Measurements from ENCODE around the gene ZNF423.

ZNF423 gene

DNA sequence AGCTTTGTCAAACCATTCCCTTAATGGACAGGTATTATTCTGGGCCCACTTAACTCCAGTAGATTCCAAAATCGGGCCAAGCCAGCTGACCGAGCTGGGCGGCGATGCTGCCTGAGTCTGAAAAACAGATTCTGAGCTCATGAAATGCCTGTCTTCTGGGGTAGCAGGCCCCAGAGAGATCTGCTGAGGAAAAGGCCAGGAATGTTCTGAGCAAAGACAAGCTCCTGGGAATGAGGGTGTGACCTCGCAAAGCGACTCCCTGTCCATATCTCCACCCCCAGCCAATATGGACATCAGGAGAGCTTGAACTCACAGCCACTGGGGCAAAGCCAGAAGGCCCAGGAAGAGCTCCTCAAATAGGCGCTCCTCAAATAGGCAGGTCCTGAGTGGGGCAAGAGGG is 23.7 kb downstream of the ZNF423 start:
- DNase-seq (ENCODE audit: low read depth) = no peak
- no peak overlapping the region for H3K4me3 ChIP-seq (ENCODE audit: low read depth, low read length)

DNA sequence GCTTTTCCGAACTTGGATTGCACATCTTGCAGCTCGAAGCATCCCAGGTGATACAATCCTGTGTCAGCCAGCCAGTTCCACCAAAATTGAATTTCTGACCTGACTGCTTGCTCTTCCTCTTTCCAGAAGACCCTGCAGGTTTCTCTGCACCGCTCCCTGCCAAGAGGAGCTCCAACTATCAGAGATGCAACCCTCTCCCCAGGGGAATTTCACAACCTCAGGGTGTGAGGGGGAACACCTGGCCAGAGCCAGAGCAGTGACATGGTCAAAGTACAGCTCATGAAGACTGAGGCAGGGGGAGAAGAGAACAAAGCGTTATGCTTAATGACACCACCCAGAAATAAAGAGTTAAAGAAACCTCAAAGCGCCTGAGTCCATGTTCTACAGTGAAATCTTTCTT is 25.0 kb downstream of the ZNF423 start:
- DNase-seq (ENCODE audit: low read depth) = no peak
- no peak overlapping the region for H3K4me3 ChIP-seq (ENCODE audit: low read depth, low read length)

DNA sequence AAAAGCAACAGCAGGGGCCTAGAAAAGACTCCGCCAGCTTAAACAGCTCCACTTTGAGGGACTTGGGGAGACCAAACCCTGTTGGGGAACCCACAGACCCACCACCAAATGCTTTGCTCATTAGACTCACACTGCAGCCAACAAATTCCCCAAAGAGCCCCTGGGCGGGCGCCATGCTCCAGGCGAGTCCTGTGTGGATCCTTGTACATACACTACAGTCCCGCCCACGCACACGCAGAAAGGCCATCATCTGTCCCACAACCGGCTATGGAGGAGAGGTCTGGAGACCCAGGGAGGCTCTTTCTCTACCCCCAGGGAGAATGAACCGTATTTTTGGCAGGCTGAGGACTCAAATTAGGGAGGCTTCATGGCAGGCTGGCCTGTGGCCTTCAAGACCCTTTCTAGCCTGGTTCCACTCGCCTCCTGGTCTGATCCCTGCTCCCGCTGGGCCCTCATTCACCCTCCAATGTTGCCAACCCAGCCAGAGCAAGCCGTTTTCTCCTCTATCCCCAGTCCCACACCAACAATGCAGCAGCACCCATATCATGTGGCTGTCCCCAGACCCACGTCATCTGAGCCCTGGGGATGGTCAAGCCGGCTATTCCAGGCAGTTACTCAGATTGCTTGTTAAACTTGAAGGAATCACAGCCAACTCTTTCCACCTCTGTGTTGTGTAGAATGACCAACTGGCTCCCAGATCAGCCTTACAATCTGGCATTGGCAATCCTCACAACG is 27.2 kb downstream of the ZNF423 start:
- DNase-seq (ENCODE audit: low read depth) = no peak
- H3K4me3 ChIP-seq (ENCODE audit: low read depth, low read length) = no peak overlapping the region

DNA sequence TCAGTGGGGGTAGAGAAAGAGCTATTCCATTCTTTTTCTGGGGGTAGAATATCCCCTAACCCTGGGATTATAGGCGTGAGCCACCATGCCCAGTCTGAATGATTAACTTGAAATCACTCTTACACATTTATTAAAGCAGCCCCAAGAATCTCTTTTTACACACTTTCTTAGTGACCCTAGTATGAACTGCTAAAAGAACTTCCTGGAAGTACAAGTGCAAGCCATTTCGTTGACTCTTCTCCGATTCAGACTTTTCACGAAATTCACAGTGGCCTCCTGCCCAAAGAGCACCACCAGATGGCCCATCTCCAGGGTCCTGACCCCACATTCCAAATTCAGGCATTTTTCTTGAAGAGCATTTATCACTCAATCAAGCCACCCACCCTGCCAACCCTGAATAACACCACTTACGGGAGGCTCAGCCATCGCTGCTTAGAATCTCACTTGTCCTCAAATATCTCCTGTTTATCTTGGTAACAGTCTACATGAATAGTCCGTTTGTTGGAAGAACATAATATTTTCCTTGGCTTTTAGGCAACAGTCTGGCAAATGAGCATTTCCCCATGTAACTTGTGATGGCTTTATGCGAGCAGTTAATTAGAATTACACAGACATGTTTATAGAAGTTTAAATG is 28.0 kb downstream of the ZNF423 start:
- no peak overlapping the region for H3K4me3 ChIP-seq (ENCODE audit: low read depth, low read length)
- no peak for DNase-seq (ENCODE audit: low read depth)

DNA sequence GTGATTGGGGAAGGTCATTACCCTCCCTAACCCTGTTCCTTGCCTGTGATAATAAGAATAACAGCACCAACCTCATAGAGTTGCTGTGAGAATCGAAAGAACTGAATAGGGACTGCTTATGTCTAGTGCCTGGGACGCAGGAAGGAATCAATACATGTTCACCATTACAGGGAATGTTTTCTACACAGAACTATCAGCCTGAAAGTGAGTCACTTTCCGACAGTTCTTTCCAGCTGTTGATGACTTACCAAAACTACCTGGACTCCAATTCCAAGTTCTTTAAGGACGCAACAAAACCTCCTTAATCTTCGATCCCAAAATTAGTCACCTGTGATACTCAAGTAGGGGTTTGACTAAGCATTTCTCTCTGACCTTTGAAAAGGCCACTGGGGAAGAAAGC is 29.4 kb downstream of the ZNF423 start:
- no peak overlapping the region for H3K4me3 ChIP-seq (ENCODE audit: low read depth, low read length)
- no peak for DNase-seq (ENCODE audit: low read depth)

DNA sequence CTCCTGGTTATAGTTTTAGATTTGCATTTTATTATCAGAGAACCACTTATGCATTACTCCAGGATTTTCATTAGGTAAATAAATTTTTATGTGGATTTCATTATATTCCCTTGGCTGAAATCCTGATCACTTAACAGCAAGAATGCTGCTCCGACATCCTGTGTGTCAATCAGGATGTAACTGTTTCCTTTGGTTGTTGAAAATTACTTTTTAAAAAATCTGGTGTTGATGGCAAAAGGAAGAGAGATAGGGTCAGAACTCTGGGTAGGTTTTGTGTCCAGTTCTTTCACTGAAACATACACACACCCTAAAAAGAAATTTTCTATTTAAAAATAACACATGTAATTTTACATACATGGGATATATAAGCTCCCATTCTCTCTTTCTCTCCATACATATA is 30.9 kb downstream of the ZNF423 start:
- no peak for DNase-seq (ENCODE audit: low read depth)

DNA sequence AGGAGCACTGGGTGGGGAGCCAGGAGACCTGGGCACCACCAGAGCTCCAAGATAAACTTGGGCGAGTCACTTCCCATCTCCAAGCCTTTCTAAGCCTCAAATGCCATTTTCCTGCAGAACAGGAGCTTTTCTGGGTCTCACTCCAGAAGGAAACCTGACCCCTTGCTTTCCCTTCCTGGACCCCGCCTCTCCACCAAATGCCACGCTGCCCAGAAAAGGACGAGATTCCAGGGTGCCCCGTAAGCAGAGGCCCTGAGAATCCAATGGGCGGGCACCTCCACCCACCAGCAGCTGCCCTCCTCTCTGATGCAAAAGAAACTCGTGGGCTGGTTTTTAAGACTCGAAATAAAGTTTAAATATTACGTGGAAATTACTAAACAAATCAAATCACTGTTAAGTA is 31.3 kb downstream of the ZNF423 start:
- no peak overlapping the region for H3K4me3 ChIP-seq (ENCODE audit: low read depth, low read length)
- DNase-seq (ENCODE audit: low read depth) = no peak

More for the DNA sequence above, 30.9 kb downstream of the ZNF423 start:
- no peak overlapping the region for H3K4me3 ChIP-seq (ENCODE audit: low read depth, low read length)

DNA sequence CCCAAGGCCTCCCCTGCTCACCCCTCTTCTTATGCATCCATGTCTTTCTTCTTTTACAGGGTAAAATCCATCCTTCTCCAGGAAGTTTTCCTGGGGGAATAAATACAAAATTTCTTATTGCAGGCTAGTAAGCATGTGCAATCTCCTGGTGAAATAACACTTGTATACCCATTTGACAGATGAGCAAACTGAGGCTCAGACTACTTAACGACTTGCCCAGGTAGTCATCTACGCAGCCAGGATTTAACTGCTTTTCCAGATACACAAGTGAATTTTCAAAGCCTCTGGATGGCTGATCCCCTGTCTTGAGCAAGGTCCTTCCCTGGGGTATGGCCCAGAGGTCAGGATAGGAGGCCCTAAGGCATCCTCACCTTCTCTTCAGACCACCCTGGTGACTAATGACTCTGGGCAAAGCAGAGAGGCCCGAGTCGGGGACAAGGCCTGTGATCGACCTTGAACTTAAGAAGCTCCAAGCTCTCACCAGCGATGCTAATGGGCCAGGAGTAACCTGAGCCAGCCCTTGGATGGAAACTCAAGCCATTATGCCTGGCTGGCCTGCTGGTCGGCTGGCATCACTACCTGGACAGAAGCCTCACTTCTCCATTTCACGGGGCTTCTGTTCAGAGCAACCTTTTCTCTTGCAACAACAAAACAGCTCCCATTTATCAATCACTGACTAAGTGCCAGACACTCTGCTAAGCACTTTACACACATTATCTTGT is 33.1 kb downstream of the ZNF423 start:
- DNase-seq (ENCODE audit: low read depth) = no peak
- no peak overlapping the region for H3K4me3 ChIP-seq (ENCODE audit: low read depth, low read length)

DNA sequence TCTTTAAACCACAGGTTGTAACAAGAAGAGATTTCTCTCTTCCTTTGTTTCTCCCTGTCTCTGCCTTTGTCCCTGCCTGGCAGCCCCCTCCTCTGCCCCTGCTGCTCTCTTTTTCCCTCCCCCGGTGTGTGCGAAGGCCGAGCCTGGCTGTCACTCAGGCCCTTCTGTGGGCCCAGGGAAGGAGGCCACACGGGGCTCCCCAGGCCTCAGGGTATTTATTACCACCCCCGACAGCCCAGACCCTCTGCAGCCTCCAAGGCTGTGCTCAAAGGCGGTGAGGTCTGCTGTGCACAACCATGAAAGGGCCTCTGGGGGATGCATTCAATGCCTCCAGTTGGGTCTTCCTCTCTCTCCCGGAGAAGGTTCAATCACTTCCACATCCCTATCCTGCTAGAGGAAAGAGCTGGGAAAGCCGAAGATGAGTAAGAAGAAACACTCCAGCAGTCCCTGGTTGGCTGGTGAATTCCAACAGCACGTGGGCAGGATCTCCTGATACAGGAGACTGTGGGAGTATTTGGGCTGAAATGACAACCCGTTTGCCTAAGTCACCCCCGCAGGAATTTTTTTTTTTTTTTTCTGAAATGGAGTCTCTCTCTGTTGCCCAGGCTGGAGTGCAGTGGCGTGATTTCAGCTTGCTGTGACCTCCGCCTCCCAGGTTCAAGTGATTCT is 34.2 kb downstream of the ZNF423 start:
- H3K4me3 ChIP-seq (ENCODE audit: low read depth, low read length) = no peak overlapping the region
- no peak for DNase-seq (ENCODE audit: low read depth)

DNA sequence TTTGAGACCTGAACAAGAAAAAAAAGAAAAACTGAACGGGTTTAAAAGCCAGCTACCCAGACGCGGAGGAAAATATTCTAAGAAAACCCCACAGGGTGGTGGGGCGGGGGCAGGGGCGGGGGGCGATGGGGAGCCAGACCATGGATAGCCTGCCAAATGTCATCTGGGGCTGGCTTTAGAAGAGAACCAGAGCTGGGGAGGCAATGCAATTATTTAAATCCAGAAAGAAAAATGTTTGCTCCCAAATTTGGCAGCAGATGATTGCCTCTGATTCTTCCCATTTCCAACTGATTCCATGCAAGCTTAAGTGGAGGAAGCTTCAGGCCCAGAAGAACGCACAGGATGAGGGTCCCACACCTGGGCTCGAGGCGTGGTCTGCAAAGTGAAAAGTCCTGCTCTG is 34.8 kb downstream of the ZNF423 start:
- no peak overlapping the region for H3K4me3 ChIP-seq (ENCODE audit: low read depth, low read length)
- DNase-seq (ENCODE audit: low read depth) = no peak

DNA sequence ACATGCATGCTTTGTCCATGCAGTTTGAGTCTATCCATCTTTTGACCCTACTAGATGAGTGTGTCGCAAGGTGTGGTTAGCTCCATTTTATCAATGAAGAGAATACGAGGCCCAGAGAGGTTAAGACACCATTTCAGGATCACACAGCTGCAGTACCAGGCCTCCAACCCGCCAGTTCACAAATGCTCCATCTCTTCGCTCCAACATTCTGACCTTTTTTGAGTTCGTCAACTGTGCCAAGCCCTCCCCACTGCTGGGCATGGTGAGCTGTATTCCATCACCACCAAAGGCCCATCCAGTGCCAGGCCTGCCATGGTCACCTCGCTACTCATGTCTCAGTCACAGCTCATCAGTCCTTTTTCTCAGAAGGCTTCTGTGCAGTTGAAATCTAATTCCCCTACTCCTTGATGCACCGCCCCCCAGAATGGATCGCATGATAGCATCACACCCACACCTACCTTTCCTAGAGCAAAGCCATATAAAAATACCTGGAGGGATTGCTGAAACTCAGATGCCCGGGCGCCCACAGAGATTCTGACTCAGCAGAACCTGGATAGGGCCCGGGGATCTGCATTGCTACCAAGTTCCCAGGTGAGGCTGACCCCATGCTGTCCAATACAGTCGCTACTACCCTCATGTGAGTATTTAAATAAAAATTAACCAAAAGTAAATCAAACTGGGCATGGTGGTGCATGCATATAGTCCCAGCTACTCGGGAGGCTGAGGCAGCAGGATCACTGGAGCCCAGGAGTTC is 38.0 kb downstream of the ZNF423 start:
- no peak for DNase-seq (ENCODE audit: low read depth)
- H3K4me3 ChIP-seq (ENCODE audit: low read depth, low read length) = no peak overlapping the region

DNA sequence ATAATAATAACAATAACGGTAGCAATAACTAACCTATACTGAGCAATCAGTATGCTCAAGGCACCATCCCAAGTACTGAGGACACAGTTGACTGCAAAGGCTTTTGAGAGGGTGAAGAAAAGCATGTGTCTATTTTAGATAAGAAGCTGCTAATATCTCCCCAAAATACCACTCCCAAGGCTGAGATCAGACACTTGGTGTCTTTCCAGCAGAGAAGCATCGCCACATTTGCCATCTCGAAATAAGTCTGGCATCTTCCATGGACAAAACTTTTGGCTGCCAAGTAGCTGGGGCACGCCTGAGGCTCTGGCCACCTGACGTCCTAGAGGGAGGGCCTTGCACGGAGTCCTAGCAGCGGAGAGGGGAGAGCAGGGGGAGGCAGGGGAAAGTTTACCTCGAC is 39.0 kb downstream of the ZNF423 start:
- DNase-seq (ENCODE audit: low read depth) = no peak
- no peak overlapping the region for H3K4me3 ChIP-seq (ENCODE audit: low read depth, low read length)

DNA sequence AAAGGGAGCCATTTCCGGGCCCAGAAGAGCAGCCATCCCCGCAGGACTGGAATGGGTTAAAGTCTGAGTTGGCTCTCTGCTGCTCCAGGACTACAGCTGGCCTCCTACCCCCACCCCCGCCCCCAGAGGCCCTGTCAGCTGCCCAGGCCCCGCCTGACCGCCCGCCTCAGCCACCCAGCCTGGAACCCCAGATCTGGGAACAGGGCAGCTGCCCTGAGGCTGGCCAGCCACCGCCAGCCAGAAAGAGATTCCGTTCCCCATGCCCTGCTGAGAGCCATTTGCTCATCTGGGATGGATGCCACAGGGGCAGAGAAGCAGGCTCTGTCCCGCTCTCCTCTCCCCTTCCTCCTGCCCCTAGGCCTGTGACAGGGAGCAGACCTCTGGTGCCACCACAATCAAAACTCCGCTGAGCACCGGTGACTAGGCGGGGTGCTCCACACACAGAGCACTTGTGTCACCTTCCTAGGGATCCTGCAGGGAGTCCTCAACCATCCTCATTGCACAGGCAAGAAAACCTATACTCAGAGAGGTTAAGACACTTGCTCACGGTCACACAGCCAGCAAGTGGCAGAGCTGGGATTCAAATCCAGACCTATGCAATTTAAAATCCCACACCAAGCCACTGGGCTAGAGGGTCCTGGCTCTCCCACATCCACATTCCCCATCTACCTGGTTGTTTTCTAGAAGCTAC is 44.1 kb downstream of the ZNF423 start:
- H3K4me3 ChIP-seq (ENCODE audit: low read depth, low read length) = no peak overlapping the region
- peak; percentile 11 for DNase-seq (ENCODE audit: low read depth)

DNA sequence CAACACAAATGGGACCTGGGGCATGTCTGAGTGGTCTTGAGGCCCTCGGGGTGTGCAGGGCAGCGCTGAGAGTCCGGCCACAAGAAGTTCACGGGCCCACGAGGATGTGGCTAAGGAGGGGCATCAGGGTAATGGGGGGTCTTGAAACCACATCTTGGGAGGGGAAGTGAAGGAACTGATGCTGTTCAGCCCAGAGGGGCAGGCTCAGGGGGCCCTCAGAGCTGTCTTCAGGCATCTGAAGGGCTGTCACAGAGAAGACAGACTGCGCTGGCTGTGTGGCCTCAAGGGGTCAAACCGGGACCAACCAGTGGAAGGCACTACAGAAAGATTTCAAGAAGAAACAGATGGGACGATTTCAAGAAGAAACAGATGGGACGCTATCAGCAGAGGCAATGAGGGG is 45.1 kb downstream of the ZNF423 start:
- H3K4me3 ChIP-seq (ENCODE audit: low read depth, low read length) = no peak overlapping the region
- DNase-seq (ENCODE audit: low read depth) = no peak

DNA sequence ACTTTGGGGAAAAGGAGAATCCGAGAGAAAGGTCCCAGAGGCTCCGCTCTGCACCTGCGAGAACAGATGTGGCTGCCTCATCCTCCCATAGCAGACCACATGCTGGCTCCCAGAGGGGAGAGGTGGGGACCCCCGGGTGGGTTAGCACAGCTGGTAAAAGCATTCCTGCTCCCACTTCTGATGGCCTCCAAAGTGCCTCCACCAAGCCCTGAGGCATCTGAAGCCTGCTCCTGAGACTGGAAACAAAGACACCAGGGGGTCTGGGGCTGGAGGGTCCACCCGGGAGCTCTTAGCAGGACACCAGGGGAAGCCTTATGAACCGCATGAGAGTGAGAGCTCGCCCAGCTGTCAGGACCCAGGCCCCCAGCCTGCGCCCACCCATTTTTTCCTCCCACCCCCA is 46.4 kb downstream of the ZNF423 start:
- no peak overlapping the region for H3K4me3 ChIP-seq (ENCODE audit: low read depth, low read length)
- DNase-seq (ENCODE audit: low read depth) = no peak

DNA sequence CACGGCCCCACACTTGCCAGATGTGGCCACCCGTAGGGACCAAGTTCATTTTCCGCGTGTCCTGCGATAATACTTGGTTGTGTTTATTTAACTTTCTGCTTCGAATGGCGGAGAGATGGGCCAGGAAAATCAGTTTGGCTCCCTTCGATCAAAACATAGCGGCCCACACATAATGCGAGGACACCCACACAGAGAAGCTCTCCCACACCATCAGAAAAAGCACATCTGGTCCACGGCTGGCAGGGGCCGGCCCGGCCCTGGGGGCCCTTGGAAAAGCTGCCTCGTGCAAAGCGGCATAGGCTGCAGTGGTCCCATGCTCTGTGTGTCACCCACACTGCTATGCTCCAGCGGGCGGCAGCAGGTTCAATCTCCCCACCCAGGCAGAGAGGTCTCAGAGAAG is 46.9 kb downstream of the ZNF423 start:
- no peak overlapping the region for H3K4me3 ChIP-seq (ENCODE audit: low read depth, low read length)
- DNase-seq (ENCODE audit: low read depth) = no peak

DNA sequence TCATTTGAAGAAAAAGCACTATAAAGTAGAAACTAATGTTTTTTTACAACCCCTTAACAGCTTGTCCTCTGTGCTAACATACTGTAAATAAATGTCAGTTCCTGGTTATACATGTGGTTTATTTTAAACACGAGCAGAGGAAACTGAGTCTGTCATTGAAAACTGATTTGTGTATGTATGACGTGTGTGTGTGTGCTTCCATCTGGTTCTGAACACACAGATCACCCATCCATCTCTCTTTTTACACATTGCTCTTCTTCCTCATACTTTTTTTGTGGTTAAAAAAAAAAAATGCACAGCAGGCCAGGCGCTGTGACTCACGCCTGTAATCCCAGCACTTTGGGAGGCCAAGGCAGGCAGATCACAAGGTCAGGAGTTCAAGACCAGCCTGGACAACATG is 49.5 kb downstream of the ZNF423 start:
- peak; percentile 9 for DNase-seq (ENCODE audit: low read depth)
- no peak overlapping the region for H3K4me3 ChIP-seq (ENCODE audit: low read depth, low read length)

DNA sequence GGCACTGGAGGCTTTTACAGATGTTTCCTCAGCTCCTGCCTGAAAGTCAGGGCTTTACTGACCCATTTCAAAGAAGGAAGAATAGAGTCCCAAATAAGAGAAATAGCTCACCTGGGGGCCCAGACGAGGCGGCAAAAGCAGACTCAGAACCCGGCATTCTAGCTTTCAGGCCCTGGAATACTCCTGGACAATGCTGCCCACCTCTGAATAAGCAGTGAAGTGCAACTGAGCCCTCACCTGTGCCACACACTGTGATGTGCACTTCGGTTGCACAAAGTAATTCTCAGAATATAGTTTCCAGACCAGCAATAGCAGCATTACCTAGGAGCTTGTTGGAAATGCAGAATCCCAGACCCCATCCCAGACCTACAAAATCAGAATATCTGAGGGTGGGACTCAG is 54.6 kb downstream of the ZNF423 start:
- no peak overlapping the region for H3K4me3 ChIP-seq (ENCODE audit: low read depth, low read length)
- DNase-seq (ENCODE audit: low read depth) = no peak

DNA sequence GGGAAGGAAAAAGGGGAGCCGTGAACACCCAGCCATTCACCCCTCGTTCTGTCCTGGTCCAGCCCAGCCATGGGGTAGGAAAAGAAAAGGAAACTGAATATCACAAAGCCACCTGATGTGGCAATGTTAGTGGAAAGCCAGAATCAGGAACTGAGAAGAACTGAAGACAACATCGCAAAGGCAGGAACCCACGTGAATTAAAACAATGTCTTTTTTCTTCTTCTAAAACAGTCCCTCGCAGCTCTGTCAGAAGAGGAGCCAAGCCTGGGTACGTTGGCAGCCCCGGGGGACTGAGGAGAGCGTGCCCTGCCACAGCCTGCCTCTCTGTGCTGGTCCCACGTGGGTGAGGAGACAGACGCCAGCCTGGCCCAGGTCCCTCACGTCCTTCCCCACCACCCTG is 55.0 kb downstream of the ZNF423 start:
- no peak for DNase-seq (ENCODE audit: low read depth)
- no peak overlapping the region for H3K4me3 ChIP-seq (ENCODE audit: low read depth, low read length)

All from skeletal muscle cell (primary cell).